Osteocyte (in vitro differentiated cells): ENCODE data around the gene PLD5. TPM values are rescaled to one million over a fixed set of nuclear protein-coding genes. Genes with fewer than 3 reads are reported as not detected.

Experiments
- DNase-seq: peaks from one replicate; pipeline ENCODE4 v3.0.0; 2021; ENCODE audit warnings: mixed read lengths; ENCODE audit not compliant: unreplicated experiment; ENCODE audit errors: extremely low spot score
- H3K27ac Mint-ChIP-seq: one replicate; pipeline ENCODE4 v1.8.0; 2021; ENCODE audit warnings: mild to moderate bottlenecking, mixed read lengths; ENCODE audit not compliant: unreplicated experiment
- H3K27me3 Mint-ChIP-seq: one replicate; pipeline ENCODE4 v1.8.0; 2021; ENCODE audit warnings: mixed read lengths; ENCODE audit not compliant: unreplicated experiment
- H3K36me3 Mint-ChIP-seq: one replicate; pipeline ENCODE4 v1.8.0; 2021; ENCODE audit warnings: mixed read lengths; ENCODE audit not compliant: unreplicated experiment
- H3K4me1 Mint-ChIP-seq: one replicate; pipeline ENCODE4 v1.8.0; 2021; ENCODE audit warnings: mixed read lengths; ENCODE audit not compliant: unreplicated experiment
- H3K4me3 Mint-ChIP-seq: one replicate; pipeline ENCODE4 v1.8.0; 2021; ENCODE audit warnings: mild to moderate bottlenecking, moderate library complexity, mixed read lengths; ENCODE audit not compliant: unreplicated experiment
- H3K9me3 Mint-ChIP-seq: one replicate; pipeline ENCODE4 v1.8.0; 2021; ENCODE audit warnings: mixed read lengths; ENCODE audit not compliant: unreplicated experiment
- CTCF ChIP-seq: fragments of 200-600 bp; sonication (generic); IDR thresholded peaks from 2 replicates; pipeline ENCODE4 v1.5.0; 2021; ENCODE audit warnings: antibody characterized with exemption, mild to moderate bottlenecking, moderate library complexity
- total RNA-seq: library from RNA; stranded (reverse); gene quantifications from 2 replicates; pipeline ENCODE4 v1.2.1, GENCODE V29; 2021

PLD5 gene
- total RNA-seq, 1 donor from 2014 or later = not detected

- no peak for TF ChIP-seq CTCF
These were observed 435.6 kb downstream of the PLD5 start for GRCh38 chr1:242088875-242089274.

GRCh38 chr1:242086706-242087105, 437.8 kb downstream of the PLD5 start:
- Mint-ChIP-seq H3K36me3 (no peaks in the 10 kb centered on the region), H3K4me3 (no peak overlapping the region), H3K4me1 (no peaks in the 10 kb centered on the region)

More at GRCh38 chr1:242088875-242089274, 435.6 kb downstream of the PLD5 start:
- no peaks in the 10 kb centered on the region for H3K27me3 Mint-ChIP-seq
- H3K4me3 Mint-ChIP-seq = no peak overlapping the region
- DNase-seq = no peak
- no peak overlapping the region for H3K27ac Mint-ChIP-seq
- no peaks in the 10 kb centered on the region for H3K9me3 Mint-ChIP-seq
- no peaks in the 10 kb centered on the region for H3K4me1 Mint-ChIP-seq
- H3K36me3 Mint-ChIP-seq = no peaks in the 10 kb centered on the region

GRCh38 chr1:242086093-242086492, 438.4 kb downstream of the PLD5 start:
- H3K9me3 Mint-ChIP-seq = no peaks in the 10 kb centered on the region
- H3K4me1 Mint-ChIP-seq = no peaks in the 10 kb centered on the region
- DNase-seq = no peak
- no peak overlapping the region for H3K4me3 Mint-ChIP-seq
- H3K27me3 Mint-ChIP-seq = no peaks in the 10 kb centered on the region
- H3K27ac Mint-ChIP-seq = no peak overlapping the region
- no peak for TF ChIP-seq CTCF
- H3K36me3 Mint-ChIP-seq = no peaks in the 10 kb centered on the region

More at GRCh38 chr1:242086706-242087105, 437.8 kb downstream of the PLD5 start:
- Mint-ChIP-seq H3K27ac (no peak overlapping the region), H3K27me3 (no peaks in the 10 kb centered on the region), H3K9me3 (no peaks in the 10 kb centered on the region)
- no peak for DNase-seq
- no peak for TF ChIP-seq CTCF

GRCh38 chr1:242083742-242084141, 440.8 kb downstream of the PLD5 start:
- no peaks in the 10 kb centered on the region for H3K4me1 Mint-ChIP-seq

DNA sequence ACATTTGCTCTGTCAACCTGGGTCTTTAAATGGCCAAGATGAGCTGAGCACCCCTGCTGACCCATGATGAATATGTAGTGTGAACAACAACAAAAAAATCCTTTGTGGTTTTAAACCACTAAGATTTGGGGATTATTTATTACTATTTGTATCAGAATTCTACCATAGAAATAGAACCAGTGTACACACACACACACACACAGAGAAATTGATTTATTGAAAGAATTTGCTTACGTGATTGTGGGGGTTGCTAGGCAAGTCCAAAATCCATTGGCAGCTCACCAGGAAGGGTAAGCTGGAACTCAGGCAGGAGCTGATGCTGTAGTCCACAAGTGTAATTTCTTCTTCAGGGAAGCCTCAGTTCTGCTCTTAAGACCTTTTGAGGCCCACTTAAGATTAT, 443.1 kb downstream of the PLD5 start:
- DNase-seq = no peak
- H3K4me3 Mint-ChIP-seq = no peak overlapping the region
- H3K9me3 Mint-ChIP-seq = no peaks in the 10 kb centered on the region

More at GRCh38 chr1:242083742-242084141, 440.8 kb downstream of the PLD5 start:
- Mint-ChIP-seq H3K27ac (no peak overlapping the region), H3K4me3 (no peak overlapping the region), H3K36me3 (no peaks in the 10 kb centered on the region), H3K9me3 (no peaks in the 10 kb centered on the region), H3K27me3 (no peaks in the 10 kb centered on the region)
- TF ChIP-seq CTCF = no peak
- DNase-seq = no peak

More for the DNA sequence above, 443.1 kb downstream of the PLD5 start:
- Mint-ChIP-seq H3K27me3 (no peaks in the 10 kb centered on the region), H3K27ac (no peak overlapping the region), H3K36me3 (no peaks in the 10 kb centered on the region), H3K4me1 (no peaks in the 10 kb centered on the region)
- TF ChIP-seq CTCF = no peak
